IMR-90 (cell line): Measurements from ENCODE around the gene FOXP1. TPM values are rescaled to one million over a fixed set of nuclear protein-coding genes. Genes with fewer than 3 reads are reported as not detected.

Source experiments
- ATAC-seq: fragments of 200-7000 bp; cut with Tn5 transposase; 2 replicates; pipeline ENCODE4 v1.9.1; 2020; ENCODE audit warnings: low read depth, mild to moderate bottlenecking, moderate library complexity
- BruUV-seq: library from RNA; stranded (reverse); fragments of 400-500 nt; replicated peaks from 2 replicates; lab custom pipeline; 2021; lab: Mats Ljungman, UMichigan
- CTCF ChIA-PET: fragments of 300-600 bp; formaldehyde crosslinking; extraction: SDS; loops from one replicate; lab custom pipeline; 2021; ENCODE audit warnings: antibody characterized with exemption; lab: Yijun Ruan, JAX
- POLR2A ChIA-PET: fragments of 300-600 bp; sonication (Branson Sonifier 250); formaldehyde crosslinking; loops from one replicate; lab custom pipeline; 2022; ENCODE audit warnings: antibody characterized with exemption; ENCODE audit not compliant: unreplicated experiment; lab: Charles Lee
- DNase-seq: peaks from one replicate; pipeline ENCODE4 v3.0.0; 2013
- H2AFZ ChIP-seq: replicated peaks from 2 replicates; pipeline ENCODE3; 2013; ENCODE audit warnings: low read length, mild to moderate bottlenecking; ENCODE audit not compliant: poor library complexity
- H2AK5ac ChIP-seq: 2 replicates; pipeline ENCODE4 v1.6.1; 2013; ENCODE audit warnings: low read depth, low read length, inconsistent platforms
- H2AK9ac ChIP-seq: replicated peaks from 2 replicates; pipeline ENCODE3; 2013; ENCODE audit warnings: mild to moderate bottlenecking, low read depth, low read length, moderate library complexity; ENCODE audit not compliant: poor library complexity
- H2BK120ac ChIP-seq: 2 replicates; pipeline ENCODE4 v1.6.1; 2013; ENCODE audit warnings: low read depth, low read length, inconsistent platforms
- H2BK15ac ChIP-seq: 3 replicates; pipeline ENCODE4 v1.6.1; 2013; ENCODE audit warnings: low read depth, low read length, inconsistent platforms
- H2BK20ac ChIP-seq: 2 replicates; pipeline ENCODE4 v1.6.1; 2013; ENCODE audit warnings: low read depth, mild to moderate bottlenecking, inconsistent platforms, low read length, moderate library complexity
- H2BK5ac ChIP-seq: 2 replicates; pipeline ENCODE4 v1.6.1; 2013; ENCODE audit warnings: mild to moderate bottlenecking, low read depth, low read length, inconsistent platforms; ENCODE audit not compliant: poor library complexity, severe bottlenecking
- H3K14ac ChIP-seq: replicated peaks from 2 replicates; pipeline ENCODE4 v1.6.1; 2013; ENCODE audit warnings: low read depth, low read length, inconsistent platforms
- H3K18ac ChIP-seq: 2 replicates; pipeline ENCODE4 v1.6.1; 2013; ENCODE audit warnings: low read depth, low read length, control low read depth
- H3K23ac ChIP-seq: 2 replicates; pipeline ENCODE4 v1.6.1; 2013; ENCODE audit warnings: low read depth, low read length, inconsistent platforms
- H3K27ac ChIP-seq: 2 replicates; pipeline ENCODE4 v1.5.1; 2013; ENCODE audit warnings: mild to moderate bottlenecking, control low read depth, low read length; ENCODE audit not compliant: insufficient read depth
- H3K27me3 ChIP-seq: 2 replicates; pipeline ENCODE4 v1.6.1; 2013; ENCODE audit warnings: low read length; ENCODE audit not compliant: control insufficient read depth, insufficient read depth
- H3K36me3 ChIP-seq: 2 replicates; pipeline ENCODE4 v1.6.1; 2013; ENCODE audit warnings: low read length, mixed read lengths; ENCODE audit not compliant: control insufficient read depth, insufficient read depth
- H3K4ac ChIP-seq: 2 replicates; pipeline ENCODE4 v1.6.1; 2013; ENCODE audit warnings: low read depth, low read length, inconsistent platforms
- H3K4me1 ChIP-seq: 2 replicates; pipeline ENCODE4 v1.6.1; 2013; ENCODE audit warnings: low read length, mixed read lengths; ENCODE audit not compliant: control insufficient read depth, insufficient read depth
- H3K4me2 ChIP-seq: 2 replicates; pipeline ENCODE4 v1.6.1; 2013; ENCODE audit warnings: low read depth, mild to moderate bottlenecking, control low read depth, low read length, moderate library complexity
- H3K4me3 ChIP-seq: 2 replicates; pipeline ENCODE4 v1.5.1; 2013; ENCODE audit warnings: low read depth, mild to moderate bottlenecking, control low read depth, low read length, moderate library complexity; ENCODE audit not compliant: insufficient read depth
- H3K56ac ChIP-seq: 2 replicates; pipeline ENCODE4 v1.6.1; 2013; ENCODE audit warnings: low read length, inconsistent platforms; ENCODE audit not compliant: insufficient read depth; ENCODE audit errors: extremely low read depth
- H3K79me1 ChIP-seq, 2 experiments: 2 replicates each; pipeline ENCODE4 v1.6.1; 2013; ENCODE audit warnings: low read length in 2 of 2, inconsistent platforms in 1 of 2, low read depth in 1 of 2
- H3K9ac ChIP-seq: 2 replicates; pipeline ENCODE4 v1.6.1; 2013; ENCODE audit warnings: low read depth, low read length, control low read depth
- H3K9me1 ChIP-seq: 2 replicates; pipeline ENCODE4 v1.6.1; 2013; ENCODE audit warnings: low read length, inconsistent platforms; ENCODE audit not compliant: insufficient read depth
- H3K9me3 ChIP-seq: 2 replicates; pipeline ENCODE4 v1.6.1; 2013; ENCODE audit warnings: low read length; ENCODE audit not compliant: control insufficient read depth, insufficient read depth
- H4K20me1 ChIP-seq: 2 replicates; pipeline ENCODE4 v1.6.1; 2013; ENCODE audit warnings: low read length, inconsistent platforms; ENCODE audit not compliant: insufficient read depth
- H4K5ac ChIP-seq: 2 replicates; pipeline ENCODE4 v1.6.1; 2013; ENCODE audit warnings: mild to moderate bottlenecking, low read depth, low read length, control low read depth
- H4K8ac ChIP-seq, 2 experiments: 2 replicates each; pipeline ENCODE4 v1.6.1; 2013; ENCODE audit warnings: low read depth in 2 of 2, low read length in 2 of 2, control low read depth in 1 of 2, inconsistent platforms in 1 of 2
- H4K91ac ChIP-seq: 2 replicates; pipeline ENCODE4 v1.6.1; 2013; ENCODE audit warnings: low read depth, low read length, inconsistent platforms; ENCODE audit not compliant: insufficient read depth
- BHLHE40 ChIP-seq: fragments of 150-350 bp; IDR thresholded peaks from 2 replicates; pipeline ENCODE4 v1.6.1; 2016; ENCODE audit warnings: mild to moderate bottlenecking, low read depth, low read length
- CEBPB ChIP-seq: IDR thresholded peaks from 2 replicates; pipeline ENCODE4 v1.6.1; 2012; ENCODE audit warnings: low read depth, low read length, improper control_type of control experiment
- CHD1 ChIP-seq: IDR thresholded peaks from 2 replicates; pipeline ENCODE4 v1.6.1; 2012; ENCODE audit warnings: low read depth, low read length, improper control_type of control experiment
- FOS ChIP-seq: fragments of 150-350 bp; IDR thresholded peaks from 2 replicates; pipeline ENCODE4 v1.6.1; 2016; ENCODE audit warnings: low read depth, low read length
- MAFK ChIP-seq: IDR thresholded peaks from 2 replicates; pipeline ENCODE4 v1.6.1; 2012; ENCODE audit warnings: low read depth, low read length, improper control_type of control experiment
- MAZ ChIP-seq: IDR thresholded peaks from 2 replicates; pipeline ENCODE4 v1.6.1; 2012; ENCODE audit warnings: low read depth, mild to moderate bottlenecking, low read length, improper control_type of control experiment, moderate library complexity, borderline replicate concordance
- MXI1 ChIP-seq: IDR thresholded peaks from 2 replicates; pipeline ENCODE4 v1.6.1; 2012; ENCODE audit warnings: low read depth, mild to moderate bottlenecking, low read length, moderate library complexity, borderline replicate concordance
- NFE2L2 ChIP-seq: fragments of 150-350 bp; IDR thresholded peaks from 2 replicates; pipeline ENCODE4 v1.6.1; 2016; ENCODE audit warnings: low read depth, mild to moderate bottlenecking, low read length
- POLR2A ChIP-seq: IDR thresholded peaks from 2 replicates; pipeline ENCODE4 v1.6.1; 2012; ENCODE audit warnings: mild to moderate bottlenecking, low read depth, low read length
- RAD21 ChIP-seq: IDR thresholded peaks from 2 replicates; pipeline ENCODE4 v1.6.1; 2012; ENCODE audit warnings: low read length, improper control_type of control experiment
- RCOR1 ChIP-seq: IDR thresholded peaks from 2 replicates; pipeline ENCODE4 v1.6.1; 2012; ENCODE audit warnings: mild to moderate bottlenecking, low read length, improper control_type of control experiment; ENCODE audit not compliant: insufficient replicate concordance
- RFX5 ChIP-seq: IDR thresholded peaks from 2 replicates; pipeline ENCODE4 v1.8.0; 2012; ENCODE audit warnings: low read depth, mild to moderate bottlenecking, low read length, moderate library complexity
- SMC3 ChIP-seq: fragments of 150-350 bp; IDR thresholded peaks from 2 replicates; pipeline ENCODE4 v1.6.1; 2016; ENCODE audit warnings: low read depth, mild to moderate bottlenecking, antibody characterized with exemption, low read length, moderate library complexity
- WGBS, 2 experiments: methylation state at CpG; one replicate each; pipeline versions ENCODE4 v1.1.5 to v1.1.7; 2013; ENCODE audit warnings: missing lambda C conversion rate in 2 of 2; ENCODE audit not compliant: insufficient read length in 1 of 2; ENCODE audit errors: extremely low coverage in 2 of 2; 5-methylcytosine and 5-hydroxymethylcytosine counted together
- dilution Hi-C: fragments of 300-500 bp; cut with HindIII; formaldehyde crosslinking; loops from one replicate; pipeline ENCODE4 v1.14.3; 2018; ENCODE audit warnings: low sequenced_read_pairs; ENCODE audit not compliant: unreplicated experiment
- in situ Hi-C: fragments of 300-500 bp; cut with MboI; formaldehyde crosslinking; loops from 3 replicates; pipeline ENCODE4 v1.14.3; 2019; ENCODE audit warnings: low sequenced_read_pairs, inconsistent platforms, mixed read lengths
- intact Hi-C: fragments of 100-400 bp; cut with micrococcal nuclease; formaldehyde crosslinking; loops from 2 replicates; pipeline ENCODE4 v1.10.0; 2022
- polyA plus RNA-seq, 3 experiments: library from polyadenylated mRNA; depleted of rRNA; stranded (reverse); fragments of >200 nt; gene quantifications; 2 replicates each; pipeline ENCODE4 v1.2.3, GENCODE V29; 2012; ENCODE audit warnings: low replicate concordance in 1 of 3
- total RNA-seq: library from RNA; depleted of rRNA; stranded (reverse); fragments of >200 nt; gene quantifications from 2 replicates; pipeline ENCODE4 v1.2.3, GENCODE V29; 2012
- TF ChIP-seq, protein P1 (sequence below): fragments of 150-350 bp; IDR thresholded peaks from 2 replicates; pipeline ENCODE4 v1.6.1; 2016; ENCODE audit warnings: low read depth, mild to moderate bottlenecking, low read length, moderate library complexity, borderline replicate concordance
- TF ChIP-seq, protein P2 (sequence below): conservative IDR thresholded peaks from 2 replicates; pipeline ENCODE4 v1.5.1; 2012; ENCODE audit warnings: mild to moderate bottlenecking, low read depth, low read length, improper control_type of control experiment
- TF ChIP-seq, protein P3 (sequence below): fragments of 150-350 bp; IDR thresholded peaks from 2 replicates; pipeline ENCODE4 v1.6.1; 2017; ENCODE audit warnings: mild to moderate bottlenecking, antibody characterized with exemption, low read length, low read depth

FOXP1 gene
- total and polyA plus RNA-seq, 2 of the 4 experiments (the other 2 are of a cell fraction): 37.0 to 132 TPM

DNA sequence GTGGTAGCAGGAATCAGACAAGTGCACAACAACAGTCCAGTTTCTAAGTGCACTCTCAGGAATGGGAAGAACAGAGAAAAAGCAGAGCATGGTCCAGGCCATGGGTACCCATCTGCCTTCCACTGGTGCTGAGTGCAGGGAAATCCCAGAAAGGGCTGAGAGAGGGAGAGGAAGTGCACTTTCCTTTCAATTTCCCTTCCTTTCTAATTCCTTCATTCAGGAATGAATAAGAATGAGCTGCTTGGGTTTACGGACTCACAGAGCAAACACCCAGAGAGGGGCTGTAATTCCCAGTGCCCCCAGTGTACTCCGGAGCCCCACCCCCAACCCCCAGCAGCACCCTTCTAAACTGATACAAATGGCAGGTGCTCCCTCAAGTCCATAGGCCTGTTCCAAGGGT, 300.6 kb downstream of the FOXP1 start:
- Histone ChIP-seq H2AK9ac (no peak overlapping the region), H3K14ac (0 out of 2 replicates have a peak overlapping the region, but pooled peaks have one; percentile 7), H3K56ac (no peak overlapping the region), H4K20me1 (no peaks in the 10 kb centered on the region), H2AFZ (no peak overlapping the region), H4K5ac (no peak overlapping the region), H4K8ac (peak overlapping the region in 1 of 2 experiments; percentile 9; a peak in 1 of 4 replicates), H3K36me3 (no peaks in the 10 kb centered on the region; the same call in 1 of the 2 replicates), H3K4me2 (no peak overlapping the region), H3K9me1 (peaks cover 6% of the 10 kb centered on the region), H3K79me1 (peaks cover 11 to 17% of the 10 kb centered on the region in 2 experiments), H2AK5ac (peak overlapping the region; percentile 56; the same call in 1 of the 2 replicates), H2BK5ac (no peak overlapping the region), H4K91ac (no peak overlapping the region), H3K4ac (no peak overlapping the region), H3K18ac (no peak overlapping the region), H2BK120ac (no peak overlapping the region), H2BK15ac (no peak overlapping the region), H3K9me3 (no peaks in the 10 kb centered on the region), H3K23ac (no peak overlapping the region), H3K27me3 (no peaks in the 10 kb centered on the region), H3K9ac (no peak overlapping the region), H2BK20ac (peak overlapping the region; percentile 8; the same call in 1 of the 2 replicates), H3K4me3 (no peak overlapping the region), H3K4me1 (no peaks in the 10 kb centered on the region; the same call in 1 of the 2 replicates), H3K27ac (no peak overlapping the region)
- DNase-seq: no peak
- no peak for ATAC-seq
- no TSS peak for BruUV-seq
- CTCF ChIA-PET: interaction anchor here (1.0 kb wide), 1 partner anchor 16 kb away, joined by 3 read pairs; no protein-coding TSS in a partner anchor
- WGBS, 2 experiments: no CpG with 5 or more reads among the region's 2 CpGs
- TF ChIP-seq RFX5 (no peak), CEBPB (no peak), BHLHE40 (no peak), POLR2A (no peak), NFE2L2 (no peak), SMC3 (no peak), FOS (no peak), CHD1 (no peak), MAFK (no peak), RAD21 (no peak), RCOR1 (no peak), MAZ (no peak), MXI1 (no peak)
- TF ChIP-seq, protein P1, sequence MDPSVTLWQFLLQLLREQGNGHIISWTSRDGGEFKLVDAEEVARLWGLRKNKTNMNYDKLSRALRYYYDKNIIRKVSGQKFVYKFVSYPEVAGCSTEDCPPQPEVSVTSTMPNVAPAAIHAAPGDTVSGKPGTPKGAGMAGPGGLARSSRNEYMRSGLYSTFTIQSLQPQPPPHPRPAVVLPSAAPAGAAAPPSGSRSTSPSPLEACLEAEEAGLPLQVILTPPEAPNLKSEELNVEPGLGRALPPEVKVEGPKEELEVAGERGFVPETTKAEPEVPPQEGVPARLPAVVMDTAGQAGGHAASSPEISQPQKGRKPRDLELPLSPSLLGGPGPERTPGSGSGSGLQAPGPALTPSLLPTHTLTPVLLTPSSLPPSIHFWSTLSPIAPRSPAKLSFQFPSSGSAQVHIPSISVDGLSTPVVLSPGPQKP: no peak
- TF ChIP-seq, protein P2, sequence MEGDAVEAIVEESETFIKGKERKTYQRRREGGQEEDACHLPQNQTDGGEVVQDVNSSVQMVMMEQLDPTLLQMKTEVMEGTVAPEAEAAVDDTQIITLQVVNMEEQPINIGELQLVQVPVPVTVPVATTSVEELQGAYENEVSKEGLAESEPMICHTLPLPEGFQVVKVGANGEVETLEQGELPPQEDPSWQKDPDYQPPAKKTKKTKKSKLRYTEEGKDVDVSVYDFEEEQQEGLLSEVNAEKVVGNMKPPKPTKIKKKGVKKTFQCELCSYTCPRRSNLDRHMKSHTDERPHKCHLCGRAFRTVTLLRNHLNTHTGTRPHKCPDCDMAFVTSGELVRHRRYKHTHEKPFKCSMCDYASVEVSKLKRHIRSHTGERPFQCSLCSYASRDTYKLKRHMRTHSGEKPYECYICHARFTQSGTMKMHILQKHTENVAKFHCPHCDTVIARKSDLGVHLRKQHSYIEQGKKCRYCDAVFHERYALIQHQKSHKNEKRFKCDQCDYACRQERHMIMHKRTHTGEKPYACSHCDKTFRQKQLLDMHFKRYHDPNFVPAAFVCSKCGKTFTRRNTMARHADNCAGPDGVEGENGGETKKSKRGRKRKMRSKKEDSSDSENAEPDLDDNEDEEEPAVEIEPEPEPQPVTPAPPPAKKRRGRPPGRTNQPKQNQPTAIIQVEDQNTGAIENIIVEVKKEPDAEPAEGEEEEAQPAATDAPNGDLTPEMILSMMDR: no peak
- TF ChIP-seq, protein P3, sequence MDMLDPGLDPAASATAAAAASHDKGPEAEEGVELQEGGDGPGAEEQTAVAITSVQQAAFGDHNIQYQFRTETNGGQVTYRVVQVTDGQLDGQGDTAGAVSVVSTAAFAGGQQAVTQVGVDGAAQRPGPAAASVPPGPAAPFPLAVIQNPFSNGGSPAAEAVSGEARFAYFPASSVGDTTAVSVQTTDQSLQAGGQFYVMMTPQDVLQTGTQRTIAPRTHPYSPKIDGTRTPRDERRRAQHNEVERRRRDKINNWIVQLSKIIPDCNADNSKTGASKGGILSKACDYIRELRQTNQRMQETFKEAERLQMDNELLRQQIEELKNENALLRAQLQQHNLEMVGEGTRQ: no peak
- POLR2A ChIA-PET: no interaction called here
- in situ Hi-C loops: no loop called here
- dilution Hi-C loops: no loop called here
- intact Hi-C loops: no loop called here
